ENCODE data around the gene SDC1. TPM values are rescaled to one million over a fixed set of nuclear protein-coding genes. Genes with fewer than 3 reads are reported as not detected.

Gene SDC1
- total and polyA plus RNA-seq, 2 donors from 2014 or later = 206 to 266 TPM

- no peaks in the 10 kb centered on the region for H3K27me3 ChIP-seq (ENCODE audit: control insufficient read depth, insufficient read depth, low read length)
- H3K4me1 ChIP-seq (ENCODE audit: control insufficient read depth in 2 of 3, insufficient read depth in 2 of 3, low read depth in 1 of 3, low read length in 3 of 3) = peaks cover 2 to 35% (median 30%) of the 10 kb centered on the region in 3 donors
- intact Hi-C loops (cut with DNase I) = no loop called here
- H3K9ac ChIP-seq (ENCODE audit: low read length in 3 of 3) = no peak overlapping the region
- no peak for DNase-seq
- TF ChIP-seq CTCF (IDR thresholded peaks at IDR 0.05; ENCODE audit: borderline replicate concordance, extremely low read depth, insufficient read depth) = no peak
- no peak for FAIRE-seq
- no peak overlapping the region for H3K4me3 ChIP-seq (ENCODE audit: low read length in 3 of 3)
- H3K27ac ChIP-seq (ENCODE audit: low read depth in 2 of 2, low read length in 2 of 2) = no peak overlapping the region
- no peaks in the 10 kb centered on the region for H3K36me3 ChIP-seq (ENCODE audit: control insufficient read depth in 2 of 3, insufficient read depth in 3 of 3, low read length in 3 of 3)
- H3K9me3 ChIP-seq (ENCODE audit: control insufficient read depth in 2 of 3, insufficient read depth in 1 of 3, low read length in 3 of 3) = no peaks in the 10 kb centered on the region
Measured at GRCh38 chr2:20192781-20193180, 32.1 kb downstream of the SDC1 start.

GRCh38 chr2:20191714-20192569, 33.0 kb downstream of the SDC1 start:
- no peak for FAIRE-seq
- no peaks in the 10 kb centered on the region for H3K27me3 ChIP-seq (ENCODE audit: control insufficient read depth, insufficient read depth, low read length)
- intact Hi-C loops (cut with DNase I) = no loop called here
- no peak for TF ChIP-seq CTCF (IDR thresholded peaks at IDR 0.05; ENCODE audit: borderline replicate concordance, extremely low read depth, insufficient read depth)
- H3K9ac ChIP-seq (ENCODE audit: low read length in 3 of 3) = peak overlapping the region in 1 of 3 donors; percentile 48
- H3K4me1 ChIP-seq (ENCODE audit: control insufficient read depth in 2 of 3, insufficient read depth in 2 of 3, low read depth in 1 of 3, low read length in 3 of 3) = peaks cover 0 to 37% (median 33%) of the 10 kb centered on the region in 3 donors
- no peak for DNase-seq
- no peak overlapping the region for H3K4me3 ChIP-seq (ENCODE audit: low read length in 3 of 3)
- H3K36me3 ChIP-seq (ENCODE audit: control insufficient read depth in 2 of 3, insufficient read depth in 3 of 3, low read length in 3 of 3) = no peaks in the 10 kb centered on the region
- peak overlapping the region; percentile 63 to 82 for H3K27ac ChIP-seq (ENCODE audit: low read depth in 2 of 2, low read length in 2 of 2)
- no peaks in the 10 kb centered on the region for H3K9me3 ChIP-seq (ENCODE audit: control insufficient read depth in 2 of 3, insufficient read depth in 1 of 3, low read length in 3 of 3)

- Histone ChIP-seq H3K27me3 (ENCODE audit: control insufficient read depth, insufficient read depth, low read length) (no peaks in the 10 kb centered on the region), H3K4me3 (ENCODE audit: low read length in 3 of 3) (no peak overlapping the region), H3K9ac (ENCODE audit: low read length in 3 of 3) (peak overlapping the region in 1 of 3 donors; percentile 48), H3K27ac (ENCODE audit: low read depth in 2 of 2, low read length in 2 of 2) (peak overlapping the region; percentile 52 to 82), H3K36me3 (ENCODE audit: control insufficient read depth in 2 of 3, insufficient read depth in 3 of 3, low read length in 3 of 3) (no peaks in the 10 kb centered on the region), H3K4me1 (ENCODE audit: control insufficient read depth in 2 of 3, insufficient read depth in 2 of 3, low read depth in 1 of 3, low read length in 3 of 3) (peaks cover 0 to 45% (median 38%) of the 10 kb centered on the region in 3 donors), H3K9me3 (ENCODE audit: control insufficient read depth in 2 of 3, insufficient read depth in 1 of 3, low read length in 3 of 3) (no peaks in the 10 kb centered on the region)
- TF ChIP-seq CTCF (IDR thresholded peaks at IDR 0.05; ENCODE audit: borderline replicate concordance, extremely low read depth, insufficient read depth) = no peak
- no peak for FAIRE-seq
- intact Hi-C loops (cut with DNase I) = no loop called here
- DNase-seq = no peak
Measured at GRCh38 chr2:20190876-20191713, 33.8 kb downstream of the SDC1 start.

All from kidney (tissue), 14 donors.